Measurements from ENCODE around the gene PRDM10.

Gene PRDM10

DNA sequence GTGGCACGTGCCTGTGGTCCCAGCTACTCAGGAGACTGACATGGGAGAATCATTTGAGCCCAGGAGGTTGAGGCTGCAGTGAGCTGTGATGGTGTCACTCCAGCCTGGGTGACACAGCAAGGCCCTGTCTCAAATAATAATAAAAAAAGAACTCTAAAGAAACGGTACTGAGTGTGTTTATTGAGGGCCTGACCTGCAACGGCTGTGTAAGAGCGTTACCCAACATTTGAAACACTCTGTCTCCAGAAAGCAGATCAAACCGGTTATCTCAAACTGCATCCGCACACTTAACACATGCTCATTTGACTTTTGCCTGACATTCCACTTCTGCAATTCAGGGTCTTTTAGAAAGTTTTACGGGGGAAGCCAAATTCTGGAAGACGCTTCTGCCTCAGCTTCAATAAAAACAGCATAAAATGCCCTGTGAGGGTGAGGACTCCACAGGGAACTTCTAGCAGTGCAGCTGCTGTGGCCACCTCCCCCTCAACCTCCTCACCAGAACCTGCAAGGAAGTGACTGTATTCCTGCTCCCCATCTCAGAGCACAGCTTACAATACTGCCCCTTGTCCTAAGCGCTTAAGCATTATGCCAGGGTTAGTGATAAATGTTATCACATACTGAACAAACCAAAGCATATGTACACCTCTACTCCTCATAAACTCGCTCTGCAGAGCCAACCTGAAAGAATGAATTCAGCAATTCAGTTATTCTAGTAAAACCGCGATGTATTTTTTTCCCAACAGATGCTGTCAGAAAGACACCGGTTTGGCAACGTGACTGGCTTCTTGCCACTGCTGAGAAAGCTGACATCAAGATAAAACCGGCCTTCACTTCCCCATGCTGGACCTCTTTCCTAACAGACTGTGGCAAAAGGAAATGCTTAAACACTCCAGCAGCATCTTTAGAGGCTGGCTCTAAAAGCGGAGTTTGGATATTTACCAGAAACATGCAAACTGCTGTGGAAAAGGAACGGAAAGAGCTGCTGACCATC lies 52.2 kb downstream of the PRDM10 start:
- peak overlapping the region; percentile 68 for H3K9ac ChIP-seq
- no peaks in the 10 kb centered on the region for H3K27me3 ChIP-seq
- H3K36me3 ChIP-seq, result peaks cover 3% of the 10 kb centered on the region; the same call in 1 of the 2 replicates
- TF ChIP-seq Cebpa-rat (IDR thresholded peaks at IDR 0.05), result no peak
- H3K27ac ChIP-seq, result peak overlapping the region; percentile 80
- H3K4me3 ChIP-seq, result peak overlapping the region; percentile 36; the same call in 1 of the 2 replicates
- H3K4me1 ChIP-seq, result peaks cover 79% of the 10 kb centered on the region
- peak overlapping the region; percentile 79 for H3K4me2 ChIP-seq
- no peaks in the 10 kb centered on the region for H4K20me1 ChIP-seq
- H3K9me3 ChIP-seq, result no peaks in the 10 kb centered on the region

DNA sequence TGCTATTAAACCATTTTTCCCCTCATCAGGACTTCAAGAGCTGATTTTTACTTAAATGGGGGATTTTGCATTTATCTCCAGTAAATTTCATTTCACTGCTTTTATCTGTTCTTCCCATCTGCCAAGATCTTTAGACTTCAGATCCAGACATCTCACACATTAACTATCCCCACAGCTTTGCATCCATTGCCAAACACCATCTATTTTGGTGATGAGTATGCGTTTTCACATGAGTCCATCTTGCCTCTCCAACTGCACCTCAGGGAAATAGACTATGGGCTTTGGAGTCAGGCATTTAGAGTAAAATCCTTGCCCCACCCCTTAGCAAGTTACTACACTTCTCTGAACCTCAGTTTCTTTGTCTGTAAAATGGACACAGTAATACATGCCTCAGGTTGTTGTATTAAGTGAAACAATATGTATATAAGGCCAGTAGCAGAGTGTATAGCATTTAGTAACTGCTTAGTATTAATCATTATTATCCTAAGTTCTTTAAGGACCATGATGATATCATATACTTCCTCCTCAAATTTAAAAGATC lies 53.6 kb downstream of the PRDM10 start:
- H3K4me3 ChIP-seq, result no peak overlapping the region
- H4K20me1 ChIP-seq, result no peaks in the 10 kb centered on the region
- peaks cover 74% of the 10 kb centered on the region for H3K4me1 ChIP-seq
- no peak for TF ChIP-seq Cebpa-rat (IDR thresholded peaks at IDR 0.05)
- H3K4me2 ChIP-seq, result peak overlapping the region; percentile 79
- H3K36me3 ChIP-seq, result peaks cover 14% of the 10 kb centered on the region
- peak overlapping the region; percentile 68; the same call in 1 of the 2 replicates for H3K9ac ChIP-seq
- peak overlapping the region; percentile 80; the same call in 1 of the 2 replicates for H3K27ac ChIP-seq
- peaks cover 7% of the 10 kb centered on the region; the same call in 1 of the 2 replicates for H3K9me3 ChIP-seq
- no peaks in the 10 kb centered on the region for H3K27me3 ChIP-seq

GRCh38 chr11:129947474-129947873 lies 55.2 kb downstream of the PRDM10 start:
- Histone ChIP-seq H3K27ac (peak overlapping the region; percentile 72), H3K9me3 (peaks cover 9% of the 10 kb centered on the region; the same call in 1 of the 2 replicates), H3K4me3 (no peak overlapping the region; the same call in 1 of the 2 replicates), H3K9ac (peak overlapping the region; percentile 51; the same call in 1 of the 2 replicates), H3K27me3 (no peaks in the 10 kb centered on the region), H4K20me1 (no peaks in the 10 kb centered on the region), H3K36me3 (peaks cover 26% of the 10 kb centered on the region), H3K4me2 (peak overlapping the region; percentile 79), H3K4me1 (peaks cover 71% of the 10 kb centered on the region)
- TF ChIP-seq Cebpa-rat (IDR thresholded peaks at IDR 0.05), result no peak

DNA sequence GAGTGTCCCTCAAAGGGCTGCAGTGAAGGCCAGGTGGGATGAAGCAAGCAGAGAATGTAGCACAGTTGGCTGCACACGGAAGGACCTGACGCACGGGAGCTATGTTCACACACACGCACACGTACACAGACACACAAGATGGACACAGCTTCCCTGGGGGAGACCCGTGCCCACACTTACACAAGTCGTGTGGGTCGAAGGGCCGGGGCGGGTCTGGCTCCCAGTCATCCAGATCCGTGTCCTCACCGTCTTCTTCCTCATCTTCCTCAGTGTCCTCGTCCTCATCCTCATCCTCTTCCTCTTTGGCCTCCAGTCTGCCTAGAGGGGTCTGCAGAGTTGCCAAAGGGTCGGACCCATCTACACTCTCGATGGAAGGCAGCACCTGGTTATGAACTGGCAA lies 55.7 kb downstream of the PRDM10 start:
- Histone ChIP-seq H3K27ac (peak overlapping the region; percentile 72), H3K9ac (peak overlapping the region; percentile 51; the same call in 1 of the 2 replicates), H3K9me3 (peaks cover 9% of the 10 kb centered on the region; the same call in 1 of the 2 replicates), H3K4me2 (peak overlapping the region; percentile 79), H4K20me1 (no peaks in the 10 kb centered on the region), H3K4me1 (peaks cover 66% of the 10 kb centered on the region), H3K4me3 (no peak overlapping the region; the same call in 1 of the 2 replicates), H3K36me3 (peaks cover 31% of the 10 kb centered on the region), H3K27me3 (no peaks in the 10 kb centered on the region)
- no peak for TF ChIP-seq Cebpa-rat (IDR thresholded peaks at IDR 0.05)

DNA sequence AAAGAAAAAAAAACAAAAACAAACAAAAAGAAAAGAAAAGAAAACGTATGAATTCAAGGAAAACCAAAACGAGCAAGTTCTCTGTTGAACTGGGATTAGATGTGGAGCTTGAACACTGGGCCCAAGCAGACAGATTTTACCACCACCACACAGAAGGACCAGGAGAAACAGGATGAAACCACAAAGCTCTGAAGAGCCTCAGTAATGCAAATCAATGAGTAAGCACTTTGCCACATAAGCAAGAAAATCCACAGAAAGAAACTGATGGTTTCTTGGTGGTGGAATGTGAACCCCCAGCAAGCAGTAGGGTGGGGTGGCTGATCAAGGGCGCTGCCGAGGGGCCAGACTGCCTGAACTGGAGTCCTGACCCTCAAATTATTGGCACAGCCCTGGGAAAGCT lies 56.4 kb downstream of the PRDM10 start:
- Histone ChIP-seq H4K20me1 (no peaks in the 10 kb centered on the region), H3K27me3 (no peaks in the 10 kb centered on the region), H3K9me3 (peaks cover 9% of the 10 kb centered on the region; the same call in 1 of the 2 replicates), H3K36me3 (peaks cover 38% of the 10 kb centered on the region), H3K27ac (peak overlapping the region; percentile 72), H3K4me1 (peaks cover 59% of the 10 kb centered on the region), H3K4me3 (no peak overlapping the region), H3K4me2 (peak overlapping the region; percentile 79), H3K9ac (no peak overlapping the region)
- TF ChIP-seq Cebpa-rat (IDR thresholded peaks at IDR 0.05), result no peak

DNA sequence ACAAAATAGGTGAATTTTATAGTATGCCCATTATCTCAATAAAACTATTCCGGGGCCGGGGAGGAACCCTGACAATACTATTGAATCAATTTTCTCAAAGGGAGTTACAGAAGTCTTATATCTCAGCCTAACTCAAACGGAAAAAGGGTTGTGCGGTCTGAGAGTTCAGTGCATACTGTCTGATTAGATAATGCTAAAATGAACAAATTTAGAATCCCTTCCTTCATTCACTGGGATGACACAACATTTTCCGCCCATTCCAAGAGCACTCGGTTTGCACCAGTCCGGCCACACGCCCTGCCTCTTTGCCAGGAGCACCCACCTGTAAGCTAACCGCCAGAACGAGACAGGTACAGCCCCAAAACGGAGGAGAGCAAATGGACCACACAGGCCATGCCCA lies 57.3 kb downstream of the PRDM10 start:
- peaks cover 38% of the 10 kb centered on the region for H3K36me3 ChIP-seq
- TF ChIP-seq Cebpa-rat (IDR thresholded peaks at IDR 0.05), result no peak
- no peaks in the 10 kb centered on the region for H3K27me3 ChIP-seq
- H3K4me3 ChIP-seq, result no peak overlapping the region
- peak overlapping the region; percentile 79 for H3K4me2 ChIP-seq
- H3K27ac ChIP-seq, result no peak overlapping the region
- no peaks in the 10 kb centered on the region for H4K20me1 ChIP-seq
- H3K4me1 ChIP-seq, result peaks cover 50% of the 10 kb centered on the region
- H3K9me3 ChIP-seq, result peaks cover 9% of the 10 kb centered on the region; the same call in 1 of the 2 replicates
- H3K9ac ChIP-seq, result no peak overlapping the region

GRCh38 chr11:129944696-129945095 lies 57.9 kb downstream of the PRDM10 start:
- TF ChIP-seq Cebpa-rat (IDR thresholded peaks at IDR 0.05), result no peak

GRCh38 chr11:129943036-129943435 lies 59.6 kb downstream of the PRDM10 start:
- Histone ChIP-seq H3K27ac (no peak overlapping the region), H3K4me1 (peaks cover 32% of the 10 kb centered on the region), H3K36me3 (peaks cover 44% of the 10 kb centered on the region), H3K9me3 (peaks cover 9% of the 10 kb centered on the region; the same call in 1 of the 2 replicates), H3K4me2 (no peak overlapping the region), H4K20me1 (no peaks in the 10 kb centered on the region), H3K27me3 (no peaks in the 10 kb centered on the region), H3K4me3 (no peak overlapping the region), H3K9ac (no peak overlapping the region)
- no peak for TF ChIP-seq Cebpa-rat (IDR thresholded peaks at IDR 0.05)

More at GRCh38 chr11:129944696-129945095, 57.9 kb downstream of the PRDM10 start:
- Histone ChIP-seq H3K9me3 (peaks cover 9% of the 10 kb centered on the region; the same call in 1 of the 2 replicates), H3K4me2 (no peak overlapping the region), H3K27ac (no peak overlapping the region), H3K36me3 (peaks cover 40% of the 10 kb centered on the region), H3K4me1 (peaks cover 44% of the 10 kb centered on the region), H4K20me1 (no peaks in the 10 kb centered on the region), H3K27me3 (no peaks in the 10 kb centered on the region), H3K9ac (no peak overlapping the region), H3K4me3 (no peak overlapping the region)

GRCh38 chr11:129939510-129939909 lies 63.1 kb downstream of the PRDM10 start:
- no peak overlapping the region for H3K4me3 ChIP-seq
- no peak overlapping the region for H3K27ac ChIP-seq
- H3K9ac ChIP-seq, result no peak overlapping the region
- H3K36me3 ChIP-seq, result peaks cover 38% of the 10 kb centered on the region
- H3K9me3 ChIP-seq, result peaks cover 5% of the 10 kb centered on the region; the same call in 1 of the 2 replicates
- H3K4me2 ChIP-seq, result no peak overlapping the region
- no peaks in the 10 kb centered on the region for H3K27me3 ChIP-seq
- H3K4me1 ChIP-seq, result peaks cover 13% of the 10 kb centered on the region
- H4K20me1 ChIP-seq, result no peaks in the 10 kb centered on the region
- no peak for TF ChIP-seq Cebpa-rat (IDR thresholded peaks at IDR 0.05)

Measured in BLaER1 (cell line).